GM13977 (cell line): ENCODE measurements around the gene ZMYND10.

ENCODE experiments used
- DNase-seq: peaks from one replicate; pipeline ENCODE4 v3.0.0; 2012; ENCODE audit warnings: low spot score
- in situ Hi-C: fragments of 300-500 bp; cut with MboI; formaldehyde crosslinking; loops from one replicate; pipeline ENCODE4 v1.12.0; 2022; ENCODE audit warnings: low sequenced_read_pairs, low pct_unique_long_range_greater_than_20kb, mixed read lengths, inconsistent platforms; ENCODE audit not compliant: unreplicated experiment
- TF ChIP-seq, protein P1 (sequence below): IDR thresholded peaks from 2 replicates; pipeline ENCODE4 v1.5.1; 2012; ENCODE audit warnings: mild to moderate bottlenecking, control low read depth; ENCODE audit not compliant: insufficient read depth; ENCODE audit errors: extremely low read depth, missing control alignments

ZMYND10 gene

GRCh38 chr3:50322386-50323091 lies 23.0 kb downstream of the ZMYND10 start, which contains the start of gene HYAL2:
HYAL2 (minus strand) TSS chr3:50322745; CDS start chr3:50320489, 2,256 bp downstream.
- no peak for DNase-seq
- TF ChIP-seq, protein P1, sequence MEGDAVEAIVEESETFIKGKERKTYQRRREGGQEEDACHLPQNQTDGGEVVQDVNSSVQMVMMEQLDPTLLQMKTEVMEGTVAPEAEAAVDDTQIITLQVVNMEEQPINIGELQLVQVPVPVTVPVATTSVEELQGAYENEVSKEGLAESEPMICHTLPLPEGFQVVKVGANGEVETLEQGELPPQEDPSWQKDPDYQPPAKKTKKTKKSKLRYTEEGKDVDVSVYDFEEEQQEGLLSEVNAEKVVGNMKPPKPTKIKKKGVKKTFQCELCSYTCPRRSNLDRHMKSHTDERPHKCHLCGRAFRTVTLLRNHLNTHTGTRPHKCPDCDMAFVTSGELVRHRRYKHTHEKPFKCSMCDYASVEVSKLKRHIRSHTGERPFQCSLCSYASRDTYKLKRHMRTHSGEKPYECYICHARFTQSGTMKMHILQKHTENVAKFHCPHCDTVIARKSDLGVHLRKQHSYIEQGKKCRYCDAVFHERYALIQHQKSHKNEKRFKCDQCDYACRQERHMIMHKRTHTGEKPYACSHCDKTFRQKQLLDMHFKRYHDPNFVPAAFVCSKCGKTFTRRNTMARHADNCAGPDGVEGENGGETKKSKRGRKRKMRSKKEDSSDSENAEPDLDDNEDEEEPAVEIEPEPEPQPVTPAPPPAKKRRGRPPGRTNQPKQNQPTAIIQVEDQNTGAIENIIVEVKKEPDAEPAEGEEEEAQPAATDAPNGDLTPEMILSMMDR = no peak
- in situ Hi-C loops = no loop called here

GRCh38 chr3:50322115-50322385 lies 23.5 kb downstream of the ZMYND10 start:
- no peak for DNase-seq
- in situ Hi-C loops = no loop called here
- TF ChIP-seq, protein P1 = no peak

DNA sequence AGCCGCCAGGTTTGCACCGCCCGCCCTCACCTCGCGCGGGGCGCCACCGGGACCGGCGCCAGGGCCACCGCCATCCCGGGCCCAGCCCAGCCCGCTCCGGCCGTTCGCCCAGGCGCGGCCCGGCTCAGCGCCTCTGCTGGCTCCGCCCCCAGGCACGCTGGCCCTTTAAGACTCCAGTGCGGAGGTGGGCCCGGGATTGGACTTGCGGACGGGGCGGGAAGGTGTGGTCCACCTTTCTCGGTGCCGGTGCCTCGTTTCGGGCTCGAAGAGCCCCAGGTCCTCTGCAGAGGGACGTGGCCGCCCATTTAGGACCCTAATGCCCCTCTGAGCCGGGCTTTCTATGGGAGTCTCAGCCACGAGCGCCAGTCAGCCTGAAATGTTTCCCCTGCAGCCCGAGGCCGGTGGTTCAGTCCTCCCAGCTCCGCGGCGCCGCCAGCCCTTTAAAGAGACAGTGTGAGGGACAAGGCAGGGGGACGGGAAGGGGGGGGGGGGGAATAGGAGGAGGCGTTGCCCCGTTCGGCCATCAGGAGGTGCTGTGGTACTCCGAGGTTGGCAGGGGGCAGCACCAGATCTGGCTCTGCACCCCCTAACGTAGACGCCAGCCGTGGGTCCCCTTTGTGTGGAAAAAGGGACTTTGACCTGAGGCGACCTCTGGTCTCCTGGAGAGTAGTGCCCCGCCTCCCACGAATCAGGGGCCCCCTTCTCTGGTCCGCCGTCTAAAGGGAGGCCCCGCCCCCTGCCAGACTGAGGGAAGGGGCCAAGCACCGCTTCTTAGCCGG lies 24.0 kb downstream of the ZMYND10 start:
- in situ Hi-C loops = no loop called here
- DNase-seq = peak; percentile 93
- TF ChIP-seq, protein P1 = peak; percentile 59

DNA sequence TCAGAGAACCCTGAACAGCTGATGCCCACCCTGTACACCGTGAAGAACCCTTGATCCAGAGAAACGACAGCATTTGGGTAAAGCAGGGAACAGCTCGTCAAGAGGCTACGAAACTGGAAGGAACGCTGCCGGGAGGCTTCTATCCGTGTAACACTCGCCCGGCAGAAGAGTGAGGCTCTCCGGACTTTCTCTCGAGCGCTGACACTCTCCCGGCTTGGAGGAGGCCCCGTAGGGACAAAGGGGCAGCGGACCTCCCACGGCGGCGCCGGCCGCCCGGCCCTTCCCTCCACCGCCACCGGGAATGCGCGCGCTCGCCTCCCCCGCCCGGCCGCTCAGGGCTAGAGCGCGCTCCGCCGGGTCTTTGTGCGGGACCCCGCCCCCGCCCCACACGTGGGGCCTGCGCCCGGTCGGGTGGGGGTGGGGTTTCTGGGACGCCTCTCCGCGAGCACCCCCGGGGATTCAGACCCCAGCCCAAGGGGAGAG lies 24.6 kb downstream of the ZMYND10 start:
- in situ Hi-C loops = no loop called here
- DNase-seq = peak; percentile 88
- TF ChIP-seq, protein P1 = no peak

DNA sequence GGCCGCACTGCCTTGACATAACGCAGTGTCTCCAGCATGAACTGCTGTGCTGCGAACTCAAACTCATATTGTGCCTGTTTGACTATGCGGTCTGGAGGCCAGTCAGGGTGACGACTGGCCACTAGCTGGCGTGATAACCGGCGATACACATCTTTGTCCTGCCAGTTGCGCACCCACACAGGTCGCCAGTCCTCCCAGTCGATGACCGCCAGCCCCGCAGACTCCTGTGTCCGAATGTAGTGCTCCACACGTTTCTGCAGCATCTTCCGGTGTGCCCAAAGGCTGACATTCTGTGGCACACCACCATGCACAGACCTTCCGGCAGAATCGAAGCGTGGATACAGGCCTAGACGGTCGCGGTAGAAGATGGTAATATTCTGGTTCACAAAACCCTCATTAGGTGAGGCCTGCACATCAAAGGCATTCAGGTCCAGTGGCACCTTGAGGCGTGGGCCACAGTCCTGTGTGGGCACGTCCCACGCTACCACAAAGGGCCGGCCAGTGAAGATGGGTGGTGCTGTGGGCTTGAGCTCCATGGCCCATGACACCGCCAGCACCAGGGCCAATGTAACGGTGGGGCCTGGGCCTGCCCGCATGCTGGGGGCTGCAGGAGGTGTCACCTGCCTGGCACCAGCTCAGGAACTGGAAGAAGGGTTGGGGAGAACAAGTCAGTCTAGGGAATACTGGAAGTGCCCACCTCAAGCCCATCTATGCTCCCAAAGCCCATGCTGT lies 25.5 kb downstream of the ZMYND10 start:
- in situ Hi-C loops = no loop called here
- DNase-seq = no peak
- TF ChIP-seq, protein P1 = no peak

DNA sequence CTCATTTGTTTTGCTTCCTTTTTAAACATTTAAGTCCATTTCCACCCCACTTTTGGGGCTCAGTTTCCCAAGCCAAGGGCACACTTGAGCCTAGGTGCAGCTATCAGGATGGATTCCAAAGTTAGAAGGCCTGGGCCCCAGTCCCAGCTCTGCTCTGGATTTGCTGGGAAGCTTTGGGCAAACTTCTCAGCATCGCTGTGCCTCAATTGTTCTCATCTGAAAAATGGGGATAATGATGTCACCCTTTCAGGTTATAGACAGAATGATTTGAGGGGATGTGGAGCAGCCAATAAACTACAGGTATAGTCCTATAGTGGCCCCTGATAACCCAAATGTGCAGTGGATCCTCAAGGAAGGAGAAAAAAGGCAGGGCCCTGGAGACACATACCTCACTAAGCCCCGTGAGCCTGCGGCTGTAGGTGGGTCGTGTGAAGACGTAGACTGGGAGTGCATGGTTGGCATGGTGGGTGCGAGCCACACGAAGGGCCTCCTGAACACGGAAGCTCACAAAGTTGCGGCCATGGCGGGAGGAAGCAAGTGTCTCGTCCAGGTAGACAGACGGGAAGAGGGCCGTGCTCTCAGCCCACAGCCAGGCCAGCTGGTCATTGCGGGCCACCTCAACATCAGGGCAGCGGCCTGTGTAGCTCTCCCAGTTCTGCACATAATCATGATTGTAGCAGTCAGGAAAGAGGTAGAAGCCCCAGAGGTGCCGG lies 26.2 kb downstream of the ZMYND10 start:
- TF ChIP-seq, protein P1 = no peak
- DNase-seq = no peak
- in situ Hi-C loops = no loop called here
